Measurements from ENCODE around the gene RAB7B.
A peak's percentile ranks its signal among the peaks of the same experiment; 100 is the strongest.

RAB7B gene

DNA sequence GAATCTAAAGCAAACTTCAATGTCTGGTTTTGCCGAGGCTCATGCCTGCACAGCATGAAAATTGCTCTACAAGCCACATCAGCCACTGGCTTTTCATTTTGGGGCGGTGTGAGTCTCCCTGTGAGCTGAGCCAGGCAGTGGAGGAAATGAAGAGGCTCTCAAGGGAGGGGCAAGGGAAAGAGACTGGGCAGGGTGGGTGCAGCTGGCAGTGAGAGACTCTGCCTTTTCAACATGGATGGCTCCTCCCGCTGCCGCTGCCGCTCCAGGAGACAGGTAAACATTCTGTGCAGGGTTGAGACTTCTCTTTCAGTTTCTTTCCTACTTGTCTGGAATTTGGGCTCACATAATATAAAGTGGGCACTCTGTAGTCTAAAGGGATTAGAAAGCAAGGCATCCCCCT is 31.8 kb upstream of the RAB7B start:
- H3K79me2 ChIP-seq (ENCODE audit: low read length) = peaks cover 36% of the 10 kb centered on the region
- H3K36me3 ChIP-seq (replicated peaks; ENCODE audit: insufficient read depth, low read length) = no peaks in the 10 kb centered on the region
- peak overlapping the region; percentile 65 for H3K4me3 ChIP-seq (ENCODE audit: low read length)
- H3K27me3 ChIP-seq (replicated peaks; ENCODE audit: insufficient read depth, low read length) = no peaks in the 10 kb centered on the region
- peak overlapping the region; percentile 60 for H3K4me2 ChIP-seq (ENCODE audit: low read depth, low read length)
- H3F3A ChIP-seq (ENCODE audit: insufficient read depth, low read length) = peaks cover 50% of the 10 kb centered on the region
- H3K9me2 ChIP-seq (replicated peaks; ENCODE audit: insufficient read depth, low read length) = no peaks in the 10 kb centered on the region
- no peaks in the 10 kb centered on the region for H3K9me3 ChIP-seq (replicated peaks; ENCODE audit: insufficient read depth, low read length)
- DNase-seq = peak; percentile 84
- TF ChIP-seq EZH2 (optimal IDR thresholded peaks at IDR 0.05; ENCODE audit: low read depth, low read length) (no peak), EZH2phosphoT487 (IDR thresholded peaks at IDR 0.05; ENCODE audit: low read length) (no peak)
- TF ChIP-seq, protein P1, sequence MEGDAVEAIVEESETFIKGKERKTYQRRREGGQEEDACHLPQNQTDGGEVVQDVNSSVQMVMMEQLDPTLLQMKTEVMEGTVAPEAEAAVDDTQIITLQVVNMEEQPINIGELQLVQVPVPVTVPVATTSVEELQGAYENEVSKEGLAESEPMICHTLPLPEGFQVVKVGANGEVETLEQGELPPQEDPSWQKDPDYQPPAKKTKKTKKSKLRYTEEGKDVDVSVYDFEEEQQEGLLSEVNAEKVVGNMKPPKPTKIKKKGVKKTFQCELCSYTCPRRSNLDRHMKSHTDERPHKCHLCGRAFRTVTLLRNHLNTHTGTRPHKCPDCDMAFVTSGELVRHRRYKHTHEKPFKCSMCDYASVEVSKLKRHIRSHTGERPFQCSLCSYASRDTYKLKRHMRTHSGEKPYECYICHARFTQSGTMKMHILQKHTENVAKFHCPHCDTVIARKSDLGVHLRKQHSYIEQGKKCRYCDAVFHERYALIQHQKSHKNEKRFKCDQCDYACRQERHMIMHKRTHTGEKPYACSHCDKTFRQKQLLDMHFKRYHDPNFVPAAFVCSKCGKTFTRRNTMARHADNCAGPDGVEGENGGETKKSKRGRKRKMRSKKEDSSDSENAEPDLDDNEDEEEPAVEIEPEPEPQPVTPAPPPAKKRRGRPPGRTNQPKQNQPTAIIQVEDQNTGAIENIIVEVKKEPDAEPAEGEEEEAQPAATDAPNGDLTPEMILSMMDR (IDR thresholded peaks at IDR 0.05; ENCODE audit: low read length) = no peak
- H3K9ac ChIP-seq (ENCODE audit: low read length) = peak overlapping the region; percentile 61
- H4K20me1 ChIP-seq (ENCODE audit: insufficient read depth, low read length) = no peaks in the 10 kb centered on the region
- peaks cover 71% of the 10 kb centered on the region for H3K4me1 ChIP-seq (ENCODE audit: low read length)
- peak overlapping the region; percentile 79 for H3K27ac ChIP-seq (ENCODE audit: low read length)
- H2AFZ ChIP-seq (ENCODE audit: low read length) = peak overlapping the region; percentile 49

DNA sequence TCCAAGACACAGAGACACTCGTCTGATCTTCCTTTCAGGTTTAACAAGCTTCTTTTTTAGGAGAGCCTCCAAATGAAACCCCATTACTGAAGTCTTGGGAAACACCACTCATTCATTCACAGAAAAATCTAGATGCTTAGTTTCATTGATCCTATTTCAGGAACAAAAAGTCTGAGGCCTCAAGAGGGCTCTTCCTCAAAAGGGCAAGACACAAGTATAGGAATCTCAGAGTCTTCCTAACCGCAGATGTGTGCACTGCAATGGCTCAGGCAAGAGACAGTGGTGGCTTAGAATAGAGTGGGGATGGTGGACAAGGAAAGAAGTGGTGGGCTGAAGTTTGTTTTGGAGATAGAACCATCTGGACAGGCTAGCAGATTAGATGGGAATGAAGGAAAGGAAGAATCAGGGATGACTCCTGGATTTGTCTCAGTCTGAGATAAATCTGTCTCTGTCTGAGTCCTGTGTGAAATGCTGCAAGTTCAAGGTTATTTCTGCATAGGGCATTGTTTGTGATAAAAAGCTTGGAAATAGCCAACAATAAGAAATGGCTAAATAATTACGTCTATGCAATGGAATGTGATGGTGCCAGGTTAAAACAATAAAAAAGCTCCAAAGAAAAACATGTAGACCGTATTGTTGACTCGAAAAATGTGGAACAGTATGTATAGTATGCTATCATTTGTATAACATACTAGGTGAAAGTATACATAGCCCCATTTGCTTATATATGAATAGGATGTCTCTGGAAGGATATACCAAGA is 29.4 kb upstream of the RAB7B start:
- H3K4me1 ChIP-seq (ENCODE audit: low read length) = peaks cover 48% of the 10 kb centered on the region
- H3K27me3 ChIP-seq (replicated peaks; ENCODE audit: insufficient read depth, low read length) = no peaks in the 10 kb centered on the region
- no peak for DNase-seq
- no peak overlapping the region for H3K27ac ChIP-seq (ENCODE audit: low read length)
- no peaks in the 10 kb centered on the region for H3K9me2 ChIP-seq (replicated peaks; ENCODE audit: insufficient read depth, low read length)
- H3F3A ChIP-seq (ENCODE audit: insufficient read depth, low read length) = peaks cover 32% of the 10 kb centered on the region
- H3K36me3 ChIP-seq (replicated peaks; ENCODE audit: insufficient read depth, low read length) = no peaks in the 10 kb centered on the region
- H3K4me3 ChIP-seq (ENCODE audit: low read length) = no peak overlapping the region
- H3K79me2 ChIP-seq (ENCODE audit: low read length) = peaks cover 19% of the 10 kb centered on the region
- no peak overlapping the region for H2AFZ ChIP-seq (ENCODE audit: low read length)
- TF ChIP-seq EZH2phosphoT487 (IDR thresholded peaks at IDR 0.05; ENCODE audit: low read length) (no peak), EZH2 (optimal IDR thresholded peaks at IDR 0.05; ENCODE audit: low read depth, low read length) (no peak)
- TF ChIP-seq, protein P1 (IDR thresholded peaks at IDR 0.05; ENCODE audit: low read length) = no peak
- H3K4me2 ChIP-seq (ENCODE audit: low read depth, low read length) = no peak overlapping the region
- no peaks in the 10 kb centered on the region for H4K20me1 ChIP-seq (ENCODE audit: insufficient read depth, low read length)
- H3K9me3 ChIP-seq (replicated peaks; ENCODE audit: insufficient read depth, low read length) = no peaks in the 10 kb centered on the region
- H3K9ac ChIP-seq (ENCODE audit: low read length) = no peak overlapping the region

DNA sequence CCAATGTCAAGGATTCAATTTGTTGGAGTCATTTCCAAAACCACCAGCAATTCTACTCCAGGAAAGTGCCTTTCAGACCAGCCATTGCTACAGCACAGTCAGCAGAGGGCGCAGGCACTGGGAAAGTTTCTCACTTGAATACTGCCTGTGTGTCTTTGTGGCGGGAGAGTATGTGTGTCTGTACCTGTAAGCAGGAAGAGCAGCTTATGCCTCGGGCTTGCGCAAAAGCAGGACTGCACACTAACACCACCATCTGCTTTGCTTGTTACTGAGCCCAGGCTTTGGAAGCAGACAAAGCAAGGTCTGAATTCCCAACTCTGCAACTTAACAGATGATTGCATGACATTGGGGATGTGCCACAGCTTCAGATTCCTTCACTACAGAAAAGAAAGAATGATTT is 27.5 kb upstream of the RAB7B start:
- TF ChIP-seq EZH2 (optimal IDR thresholded peaks at IDR 0.05; ENCODE audit: low read depth, low read length) (no peak), EZH2phosphoT487 (IDR thresholded peaks at IDR 0.05; ENCODE audit: low read length) (no peak)
- TF ChIP-seq, protein P1 (IDR thresholded peaks at IDR 0.05; ENCODE audit: low read length) = peak; percentile 99
- H3K4me1 ChIP-seq (ENCODE audit: low read length) = peaks cover 31% of the 10 kb centered on the region
- no peak overlapping the region for H3K4me3 ChIP-seq (ENCODE audit: low read length)
- no peaks in the 10 kb centered on the region for H3K9me2 ChIP-seq (replicated peaks; ENCODE audit: insufficient read depth, low read length)
- no peaks in the 10 kb centered on the region for H3K9me3 ChIP-seq (replicated peaks; ENCODE audit: insufficient read depth, low read length)
- no peaks in the 10 kb centered on the region for H3K36me3 ChIP-seq (replicated peaks; ENCODE audit: insufficient read depth, low read length)
- no peaks in the 10 kb centered on the region for H3K27me3 ChIP-seq (replicated peaks; ENCODE audit: insufficient read depth, low read length)
- peak; percentile 95 for DNase-seq
- H4K20me1 ChIP-seq (ENCODE audit: insufficient read depth, low read length) = no peaks in the 10 kb centered on the region
- peaks cover 16% of the 10 kb centered on the region for H3F3A ChIP-seq (ENCODE audit: insufficient read depth, low read length)
- H2AFZ ChIP-seq (ENCODE audit: low read length) = peak overlapping the region; percentile 69
- peaks cover 9% of the 10 kb centered on the region; the same call in 1 of the 2 replicates for H3K79me2 ChIP-seq (ENCODE audit: low read length)
- no peak overlapping the region for H3K27ac ChIP-seq (ENCODE audit: low read length)
- H3K9ac ChIP-seq (ENCODE audit: low read length) = peak overlapping the region; percentile 7; the same call in 1 of the 2 replicates
- H3K4me2 ChIP-seq (ENCODE audit: low read depth, low read length) = peak overlapping the region; percentile 50

All from MM.1S (cell line).